ENCODE data around the gene NPDC1. TPM values are rescaled to one million over a fixed set of nuclear protein-coding genes. Genes with fewer than 3 reads are reported as not detected.

The NPDC1 gene
- total RNA-seq, 4 donors from 2014 or later, result 58.0 to 972 (median 274) TPM

GRCh38 chr9:137051145-137051724 lies 5.3 kb upstream of the NPDC1 start:
- no peak for DNase-seq
- no peak for TF ChIP-seq CTCF (IDR thresholded peaks at IDR 0.05)
- TF ChIP-seq POLR2AphosphoS5 (IDR thresholded peaks at IDR 0.05), result no peak
- intact Hi-C loops (cut with DNase I; ENCODE audit: low total_unique reads), result no loop called here
- Histone ChIP-seq H3K27me3 (peaks cover 67% of the 10 kb centered on the region), H3K9me3 (no peaks in the 10 kb centered on the region), H3K36me3 (no peaks in the 10 kb centered on the region), H3K4me1 (peaks cover 25 to 49% (median 41%) of the 10 kb centered on the region in 4 donors), H3K27ac (no peak overlapping the region), H3K4me3 (no peak overlapping the region)
- in situ Hi-C loops (cut with MboI; ENCODE audit: low pct_ligation_motif_present in 1 of 4, low pct_unique_long_range_greater_than_20kb in 1 of 4, low sequenced_read_pairs in 3 of 4), result no loop called here
- WGBS, 2 donors (ENCODE audit: low coverage in 1 of 2), result 88% methylated on average over 14 of the region's 17 CpGs; no CpG with 5 or more reads in 1 of the 2 donors

- H3K36me3 ChIP-seq, result no peaks in the 10 kb centered on the region
- peaks cover 71% of the 10 kb centered on the region for H3K27me3 ChIP-seq
- peaks cover 23 to 47% (median 38%) of the 10 kb centered on the region in 4 donors for H3K4me1 ChIP-seq
- TF ChIP-seq EP300 (IDR thresholded peaks at IDR 0.05; ENCODE audit: low read depth) (no peak), CTCF (IDR thresholded peaks at IDR 0.05) (no peak), POLR2A (IDR thresholded peaks at IDR 0.05) (no peak), POLR2AphosphoS5 (IDR thresholded peaks at IDR 0.05) (no peak)
- no peak overlapping the region for H3K4me3 ChIP-seq
- no peaks in the 10 kb centered on the region for H3K9me3 ChIP-seq
- WGBS, 2 donors (ENCODE audit: low coverage in 1 of 2), result 60 to 70% methylated on average over 1 to 5 of the region's 5 CpGs
- DNase-seq, result no peak
- H3K27ac ChIP-seq, result no peak overlapping the region
- in situ Hi-C loops (cut with MboI; ENCODE audit: low pct_ligation_motif_present in 1 of 4, low pct_unique_long_range_greater_than_20kb in 1 of 4, low sequenced_read_pairs in 3 of 4) (no loop called here), intact Hi-C loops (cut with DNase I; ENCODE audit: low total_unique reads) (no loop called here)
These were observed 4.6 kb upstream of the NPDC1 start for GRCh38 chr9:137050570-137050969.

- Histone ChIP-seq H3K4me1 (peaks cover 21 to 46% (median 38%) of the 10 kb centered on the region in 4 donors), H3K4me3 (no peak overlapping the region), H3K27ac (no peak overlapping the region), H3K9me3 (no peaks in the 10 kb centered on the region), H3K36me3 (no peaks in the 10 kb centered on the region), H3K27me3 (peaks cover 78% of the 10 kb centered on the region)
- in situ Hi-C loops (cut with MboI; ENCODE audit: low pct_ligation_motif_present in 1 of 4, low pct_unique_long_range_greater_than_20kb in 1 of 4, low sequenced_read_pairs in 3 of 4), result loop anchor here in 3 of 4 donors (10.0 to 25.0 kb wide), 2 partner anchors 262 to 265 kb away; partner anchors contain the start of genes CCDC183 (in 2 of the 3) and TMEM141 (in 2 of the 3)
- TF ChIP-seq EP300 (IDR thresholded peaks at IDR 0.05; ENCODE audit: low read depth) (no peak), CTCF (IDR thresholded peaks at IDR 0.05) (peak; percentile 44 to 66 (median 55))
- WGBS, 2 donors (ENCODE audit: low coverage in 1 of 2), result 50 to 55% methylated on average over 8 to 38 of the region's 38 CpGs
- intact Hi-C loops (cut with DNase I; ENCODE audit: low total_unique reads), result no loop called here
- DNase-seq, result peak; percentile 82
These were observed 3.8 kb upstream of the NPDC1 start for GRCh38 chr9:137049544-137050449.
